Spinal cord (tissue), 10 donors: Measurements from ENCODE around the gene GARNL3. TPM values are rescaled to one million over a fixed set of nuclear protein-coding genes. Genes with fewer than 3 reads are reported as not detected.

Source experiments
- DNase-seq, 6 donors: peaks; one replicate each; pipeline versions ENCODE4 v3.0.0 to v3.0.0-alpha.2; 2013 to 2015; ENCODE audit warnings: low spot score in 6 of 6, low read depth in 4 of 6
- H3K27ac ChIP-seq: one replicate; pipeline ENCODE4 v1.5.1; 2013; ENCODE audit warnings: low read depth, low read length, control low read depth
- H3K27me3 ChIP-seq: one replicate; pipeline ENCODE4 v1.6.1; 2013; ENCODE audit warnings: low read length; ENCODE audit not compliant: control insufficient read depth, insufficient read depth
- H3K36me3 ChIP-seq: one replicate; pipeline ENCODE4 v1.6.1; 2013; ENCODE audit warnings: low read length; ENCODE audit not compliant: control insufficient read depth, insufficient read depth
- H3K4me1 ChIP-seq: one replicate; pipeline ENCODE4 v1.6.1; 2013; ENCODE audit warnings: low read length; ENCODE audit not compliant: control insufficient read depth, insufficient read depth
- H3K4me3 ChIP-seq: one replicate; pipeline ENCODE4 v1.5.1; 2013; ENCODE audit warnings: low read depth, low read length, control low read depth
- H3K9me3 ChIP-seq: one replicate; pipeline ENCODE4 v1.6.1; 2013; ENCODE audit warnings: low read length; ENCODE audit not compliant: control insufficient read depth, insufficient read depth
- WGBS: methylation state at CpG from one replicate; pipeline ENCODE4 v1.1.5; 2013; ENCODE audit warnings: missing lambda C conversion rate; ENCODE audit not compliant: insufficient coverage; 5-methylcytosine and 5-hydroxymethylcytosine counted together
- long read RNA-seq, 4 donors: transcript quantifications; one replicate each; lab custom pipeline, GENCODE V29; 2026
- polyA plus RNA-seq, 2 donors: library from polyadenylated mRNA; unstranded; fragments of 120-200 nt; gene quantifications; one replicate each; pipeline ENCODE4 v1.2.1, GENCODE V29; 2013; ENCODE audit not compliant: insufficient read length in 2 of 2
- total RNA-seq, 2 donors: library from RNA; depleted of rRNA in 1 of 2; stranded (reverse); fragments of 120-200 nt in 1 of 2; fragments of >200 nt in 1 of 2; gene quantifications; one replicate each; pipeline versions ENCODE4 v1.2.3 to v1.2.4, GENCODE V29; 2013 to 2014
- donor health status: healthy.

The GARNL3 gene, protein sequence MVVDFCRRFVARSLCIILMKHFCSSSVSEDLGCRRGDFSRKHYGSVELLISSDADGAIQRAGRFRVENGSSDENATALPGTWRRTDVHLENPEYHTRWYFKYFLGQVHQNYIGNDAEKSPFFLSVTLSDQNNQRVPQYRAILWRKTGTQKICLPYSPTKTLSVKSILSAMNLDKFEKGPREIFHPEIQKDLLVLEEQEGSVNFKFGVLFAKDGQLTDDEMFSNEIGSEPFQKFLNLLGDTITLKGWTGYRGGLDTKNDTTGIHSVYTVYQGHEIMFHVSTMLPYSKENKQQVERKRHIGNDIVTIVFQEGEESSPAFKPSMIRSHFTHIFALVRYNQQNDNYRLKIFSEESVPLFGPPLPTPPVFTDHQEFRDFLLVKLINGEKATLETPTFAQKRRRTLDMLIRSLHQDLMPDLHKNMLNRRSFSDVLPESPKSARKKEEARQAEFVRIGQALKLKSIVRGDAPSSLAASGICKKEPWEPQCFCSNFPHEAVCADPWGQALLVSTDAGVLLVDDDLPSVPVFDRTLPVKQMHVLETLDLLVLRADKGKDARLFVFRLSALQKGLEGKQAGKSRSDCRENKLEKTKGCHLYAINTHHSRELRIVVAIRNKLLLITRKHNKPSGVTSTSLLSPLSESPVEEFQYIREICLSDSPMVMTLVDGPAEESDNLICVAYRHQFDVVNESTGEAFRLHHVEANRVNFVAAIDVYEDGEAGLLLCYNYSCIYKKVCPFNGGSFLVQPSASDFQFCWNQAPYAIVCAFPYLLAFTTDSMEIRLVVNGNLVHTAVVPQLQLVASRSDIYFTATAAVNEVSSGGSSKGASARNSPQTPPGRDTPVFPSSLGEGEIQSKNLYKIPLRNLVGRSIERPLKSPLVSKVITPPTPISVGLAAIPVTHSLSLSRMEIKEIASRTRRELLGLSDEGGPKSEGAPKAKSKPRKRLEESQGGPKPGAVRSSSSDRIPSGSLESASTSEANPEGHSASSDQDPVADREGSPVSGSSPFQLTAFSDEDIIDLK
- total RNA-seq (10 to 100 TPM; 70.7 to 74.7 TPM), polyA plus RNA-seq (10 to 100 TPM; 71.5 to 91.3 TPM)
- long read RNA-seq, donor 1, partial matches to known transcripts, result 6 of 9 reads
- long read RNA-seq, donor 1, other reads (novel, unspliced or antisense), result 0 of 9 reads
- long read RNA-seq, donor 2, partial matches to known transcripts, result 0 of 2 reads
- long read RNA-seq, donor 2, other reads (novel, unspliced or antisense), result 0 of 2 reads
- long read RNA-seq, donor 3, partial matches to known transcripts, result 0 of 2 reads
- long read RNA-seq, donor 3, other reads (novel, unspliced or antisense), result 0 of 2 reads
- long read RNA-seq, donor 4, partial matches to known transcripts, result 0 of 2 reads
- long read RNA-seq, donor 4, other reads (novel, unspliced or antisense), result 0 of 2 reads

DNA sequence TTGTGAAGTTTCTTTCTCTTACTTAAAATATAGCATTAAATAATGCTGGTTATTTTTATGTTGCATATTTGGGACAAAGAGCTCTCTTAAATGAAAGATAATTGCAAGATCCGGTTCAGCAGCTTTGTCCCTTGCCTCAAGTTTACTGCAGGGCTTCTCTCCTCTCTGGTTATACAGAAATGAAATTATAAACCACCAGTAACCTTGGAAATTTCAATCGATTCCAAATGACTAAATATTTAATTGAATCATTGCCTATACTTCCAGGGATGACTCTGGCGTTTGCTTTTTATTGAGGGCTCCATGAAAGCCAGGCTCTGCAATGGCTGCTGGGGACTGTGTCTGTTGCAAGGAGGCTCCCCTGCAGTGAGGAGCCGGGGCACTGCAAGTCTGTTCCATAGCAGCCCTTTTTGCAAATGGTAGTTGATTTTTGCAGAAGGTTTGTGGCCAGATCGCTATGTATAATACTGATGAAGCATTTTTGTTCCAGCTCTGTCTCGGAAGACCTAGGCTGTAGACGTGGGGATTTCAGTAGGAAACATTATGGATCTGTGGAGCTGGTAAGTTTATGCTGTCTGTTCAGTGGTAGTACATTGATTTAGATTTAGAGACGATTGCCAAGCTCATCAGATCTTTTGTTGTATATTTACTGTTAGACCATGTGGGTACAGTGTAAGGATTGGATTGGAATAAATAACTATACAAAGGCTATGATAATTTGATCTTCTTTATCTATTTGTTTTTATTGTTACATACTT, at the start of gene GARNL3:
TSS of gene GARNL3 (plus strand) at position 313 of the 758 bp plus-strand sequence. CDS start at position 417, 104 bp downstream.
- peak within 1 kb of the TSS; percentile 75 for H3K27ac ChIP-seq
- DNase-seq, result peak in 4 of 6 donors; percentile 24 to 90 (median 60)
- H3K4me1 ChIP-seq, result peaks cover 18% of the 10 kb centered on the region
- peak within 1 kb of the TSS; percentile 13 for H3K4me3 ChIP-seq
- 18% methylated on average over 5 of the region's 8 CpGs for WGBS
- no peaks in the 10 kb centered on the region for H3K36me3 ChIP-seq
- H3K27me3 ChIP-seq, result no peaks in the 10 kb centered on the region
- no peaks in the 10 kb centered on the region for H3K9me3 ChIP-seq

DNA sequence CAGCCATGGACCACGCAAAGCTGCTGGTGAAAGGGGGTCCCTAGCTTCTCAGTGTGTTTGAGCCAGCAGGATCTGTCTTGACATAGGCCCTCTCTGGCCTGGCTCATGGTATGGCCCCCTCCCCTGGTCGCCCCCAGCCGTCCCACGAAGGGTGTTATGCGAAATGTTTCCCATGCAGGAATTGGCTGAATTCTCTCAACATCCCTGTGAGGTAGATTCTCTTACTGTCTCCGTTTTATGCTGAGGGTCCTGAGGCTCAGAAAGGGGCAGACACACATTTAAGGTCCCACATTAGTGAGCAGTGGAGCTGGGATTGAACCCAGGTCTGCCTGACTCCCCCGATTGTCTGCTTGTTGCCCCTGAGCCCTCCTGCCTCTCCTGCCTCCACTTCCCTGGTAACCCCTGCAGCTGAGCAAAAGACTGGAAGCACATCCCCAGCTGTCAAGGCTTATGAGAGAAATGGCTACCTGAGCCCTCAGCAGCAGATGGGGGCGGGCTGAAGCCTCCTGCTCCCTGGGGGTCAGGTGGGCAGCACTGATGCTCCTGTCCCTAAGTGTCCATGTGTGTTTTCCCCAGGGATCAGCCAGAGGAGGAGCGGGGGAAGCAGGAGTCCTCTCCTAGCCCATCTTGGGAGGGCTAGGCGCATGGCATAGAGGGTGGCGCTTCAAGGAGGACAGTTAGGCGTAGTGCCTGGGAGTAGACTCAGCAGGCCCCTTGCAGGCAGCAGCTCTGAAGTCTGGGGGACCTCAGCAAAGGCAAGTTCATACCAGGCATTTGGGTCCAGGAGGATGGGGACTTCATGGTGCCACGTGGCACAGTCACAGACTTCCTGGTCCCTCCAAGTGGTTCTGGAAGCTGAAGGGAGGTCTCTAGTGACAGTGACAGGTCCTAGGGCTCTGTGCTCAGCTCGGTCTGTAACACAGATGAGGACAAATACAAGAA, 49.0 kb upstream of the GARNL3 start:
- WGBS, result 91% methylated on average over 12 of the region's 14 CpGs
- no peak overlapping the region for H3K27ac ChIP-seq

DNA sequence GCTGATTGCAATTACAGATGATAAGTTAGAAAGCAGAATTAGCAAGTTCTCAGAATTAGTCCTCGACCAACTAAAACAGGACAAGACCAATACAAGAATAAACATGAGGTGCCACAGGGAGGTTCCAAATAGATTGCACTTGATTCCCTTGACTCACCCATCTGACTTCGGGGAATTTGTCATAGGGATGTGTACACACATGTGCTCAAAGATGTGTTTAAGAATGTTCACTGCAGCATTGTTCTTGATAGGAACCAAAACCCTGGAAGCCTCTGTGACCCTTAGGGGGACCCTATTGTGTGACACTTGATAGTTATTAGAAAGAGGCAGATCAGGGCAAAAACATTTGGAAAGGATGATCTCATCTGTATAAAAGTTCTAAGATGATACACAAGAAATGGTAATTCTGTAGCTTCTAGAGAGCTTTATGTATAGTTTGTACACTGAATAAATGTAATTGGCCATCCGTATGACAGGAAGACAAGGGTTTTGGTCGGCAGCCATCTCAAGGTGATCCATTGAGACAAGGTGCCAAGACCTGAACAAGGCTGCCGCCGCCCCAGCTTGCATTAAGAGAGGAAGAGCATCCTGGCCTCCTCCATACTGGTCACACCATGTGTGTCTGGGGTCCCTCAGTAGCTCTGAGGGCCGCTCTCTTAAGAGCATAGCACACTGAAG, 48.2 kb upstream of the GARNL3 start:
- H3K9me3 ChIP-seq, result no peaks in the 10 kb centered on the region
- no peaks in the 10 kb centered on the region for H3K27me3 ChIP-seq
- 91% methylated on average over 4 of the region's 7 CpGs for WGBS
- DNase-seq, result no peak
- H3K36me3 ChIP-seq, result peaks cover 48% of the 10 kb centered on the region
- peaks cover 8% of the 10 kb centered on the region for H3K4me1 ChIP-seq
- no peak overlapping the region for H3K4me3 ChIP-seq
- H3K27ac ChIP-seq, result no peak overlapping the region

More for the DNA sequence above, 49.0 kb upstream of the GARNL3 start:
- Histone ChIP-seq H3K9me3 (no peaks in the 10 kb centered on the region), H3K4me1 (peaks cover 8% of the 10 kb centered on the region), H3K27me3 (no peaks in the 10 kb centered on the region), H3K4me3 (no peak overlapping the region), H3K36me3 (peaks cover 53% of the 10 kb centered on the region)
- DNase-seq, result no peak

DNA sequence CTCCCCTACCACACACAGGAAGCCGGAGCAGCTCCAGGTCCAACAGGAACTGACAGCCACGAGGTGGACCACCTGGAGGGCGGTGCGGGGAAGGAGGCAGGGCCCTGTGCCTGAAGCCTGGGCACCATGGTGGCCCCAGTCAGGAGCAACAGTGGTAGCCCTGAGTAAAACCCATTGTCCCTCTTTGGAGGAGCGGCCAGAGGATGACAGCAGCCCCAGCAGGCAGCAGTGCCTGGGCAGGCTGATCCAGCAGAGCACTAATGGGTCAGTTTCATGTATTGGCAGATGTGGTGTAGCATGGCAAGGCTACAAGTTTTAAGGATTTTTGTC, 47.7 kb upstream of the GARNL3 start:
- peaks cover 7% of the 10 kb centered on the region for H3K4me1 ChIP-seq
- H3K9me3 ChIP-seq, result no peaks in the 10 kb centered on the region
- H3K27ac ChIP-seq, result no peak overlapping the region
- no peak overlapping the region for H3K4me3 ChIP-seq
- DNase-seq, result no peak
- 80% methylated on average over 5 of the region's 5 CpGs for WGBS
- peaks cover 43% of the 10 kb centered on the region for H3K36me3 ChIP-seq
- no peaks in the 10 kb centered on the region for H3K27me3 ChIP-seq

DNA sequence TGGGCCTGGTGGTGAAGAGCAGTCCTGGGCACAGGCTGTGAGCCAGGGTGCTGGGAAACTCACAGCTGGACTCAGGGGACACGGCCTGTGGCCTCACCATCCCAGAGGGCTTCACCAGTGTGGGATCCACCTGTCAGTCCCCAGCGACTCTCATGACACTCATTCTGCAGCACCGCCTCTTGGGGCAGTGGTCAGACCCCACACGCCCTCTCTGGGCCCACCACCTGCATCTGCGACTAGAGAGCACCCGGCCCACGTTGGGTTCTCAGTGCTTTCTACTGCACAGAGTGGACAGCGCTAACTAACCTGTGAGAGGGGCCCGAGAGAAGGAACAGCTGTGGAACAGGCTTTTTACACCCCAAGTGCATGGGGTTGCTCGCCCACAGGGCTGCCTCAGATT, 45.8 kb upstream of the GARNL3 start:
- 83% methylated on average over 10 of the region's 10 CpGs for WGBS
- no peak overlapping the region for H3K4me3 ChIP-seq
- H3K36me3 ChIP-seq, result peaks cover 31% of the 10 kb centered on the region
- peaks cover 2% of the 10 kb centered on the region for H3K4me1 ChIP-seq
- H3K27me3 ChIP-seq, result no peaks in the 10 kb centered on the region
- DNase-seq, result no peak
- no peak overlapping the region for H3K27ac ChIP-seq
- H3K9me3 ChIP-seq, result no peaks in the 10 kb centered on the region

DNA sequence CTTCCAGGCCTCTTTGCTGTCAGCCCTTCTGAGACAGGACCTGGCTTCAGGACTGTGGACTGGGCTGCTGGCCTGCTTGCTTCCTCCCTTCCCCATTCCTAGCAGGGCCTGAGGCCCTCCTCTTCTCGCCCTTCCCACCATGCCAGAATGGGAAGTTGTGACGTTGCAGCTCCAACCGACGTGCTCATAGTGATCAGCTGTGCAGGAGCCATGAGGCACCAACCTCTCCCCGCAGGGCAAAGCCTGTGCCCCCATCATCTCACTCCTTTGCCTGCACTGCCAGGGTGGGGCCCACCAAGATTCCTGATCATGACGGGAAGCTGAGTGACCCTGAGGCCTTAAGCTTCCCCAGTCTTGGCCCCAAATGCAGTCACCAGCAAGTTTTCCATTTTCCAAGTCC, 45.1 kb upstream of the GARNL3 start:
- WGBS, result 76% methylated on average over 6 of the region's 6 CpGs
- no peak for DNase-seq
- H3K9me3 ChIP-seq, result no peaks in the 10 kb centered on the region
- no peak overlapping the region for H3K27ac ChIP-seq
- H3K36me3 ChIP-seq, result peaks cover 31% of the 10 kb centered on the region
- no peak overlapping the region for H3K4me3 ChIP-seq
- H3K4me1 ChIP-seq, result peaks cover 9% of the 10 kb centered on the region
- no peaks in the 10 kb centered on the region for H3K27me3 ChIP-seq

DNA sequence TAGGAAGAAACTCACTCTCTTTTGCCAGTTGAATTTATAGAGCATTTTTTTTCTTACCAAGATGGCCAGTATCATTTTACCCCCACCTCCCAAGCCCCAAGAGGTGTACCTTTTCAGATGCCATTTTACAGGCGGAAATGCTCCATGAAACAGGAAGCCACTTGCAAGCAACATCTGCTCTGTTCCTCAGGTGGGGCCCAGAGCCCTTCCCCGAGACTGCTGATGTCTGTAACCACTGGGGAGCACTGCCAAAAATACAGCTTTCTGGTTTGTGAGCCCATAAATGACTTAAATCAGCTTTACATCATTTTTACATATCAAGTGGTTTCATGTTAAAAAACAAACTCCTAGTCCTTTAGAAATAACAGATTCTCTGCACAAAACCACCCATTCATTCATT, 42.9 kb upstream of the GARNL3 start:
- DNase-seq, result no peak
- Histone ChIP-seq H3K27me3 (no peaks in the 10 kb centered on the region), H3K36me3 (peaks cover 19% of the 10 kb centered on the region), H3K4me3 (no peak overlapping the region), H3K27ac (no peak overlapping the region), H3K9me3 (no peaks in the 10 kb centered on the region), H3K4me1 (peaks cover 20% of the 10 kb centered on the region)
- 81% methylated on average over 2 of the region's 2 CpGs for WGBS
